Activated T-helper 1 cell treated with Interleukin-2 at 50 U/mL for 16 hours (primary cell): ENCODE measurements around the gene GNAQ.

ENCODE experiments used
- DNase-seq: peaks from one replicate; pipeline ENCODE4 v3.0.0-alpha.2; 2020; ENCODE audit warnings: low read depth

Gene GNAQ

GRCh38 chr9:78003730-78004129 lies 27.9 kb downstream of the GNAQ start:
- DNase-seq = no peak

- no peak for DNase-seq
Measured at GRCh38 chr9:78001946-78002731, 29.5 kb downstream of the GNAQ start.

DNA sequence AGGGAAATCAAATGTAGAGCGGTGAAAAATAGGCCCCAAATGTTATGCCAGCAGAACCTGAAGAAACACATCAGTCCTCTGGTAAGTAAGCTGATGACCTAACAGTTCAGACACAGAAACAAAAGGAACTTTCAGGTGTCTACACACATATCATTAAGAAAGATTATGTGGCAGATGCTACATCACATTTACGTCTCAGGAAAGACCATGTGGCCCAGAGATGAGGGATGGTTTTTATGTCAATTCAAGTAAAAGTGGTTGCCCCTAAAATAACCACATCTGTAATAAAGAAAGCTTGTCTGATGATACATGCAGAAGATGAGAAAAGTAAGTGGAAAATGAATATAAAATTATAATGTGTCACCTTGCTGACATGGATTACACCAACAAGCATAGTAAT lies 31.4 kb downstream of the GNAQ start:
- no peak for DNase-seq

DNA sequence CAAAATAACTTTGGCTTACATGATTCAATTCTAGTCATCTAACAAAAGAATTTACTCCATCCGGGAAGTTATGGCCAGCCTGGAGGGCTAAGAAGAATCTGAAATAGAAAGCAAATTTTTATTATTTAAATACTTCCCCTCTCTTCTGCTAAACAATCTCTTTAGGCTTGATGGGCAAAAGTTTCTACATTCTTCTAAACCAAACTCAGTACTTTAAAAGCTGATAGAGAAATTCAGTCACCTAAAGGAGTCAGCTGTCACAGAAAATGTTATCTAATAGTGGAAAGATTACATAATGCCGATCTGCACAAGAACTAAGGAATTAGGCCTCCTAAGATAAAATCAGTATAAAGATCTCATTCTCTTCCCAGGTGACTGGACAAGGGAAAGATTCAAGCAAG lies 32.4 kb downstream of the GNAQ start:
- DNase-seq = no peak

DNA sequence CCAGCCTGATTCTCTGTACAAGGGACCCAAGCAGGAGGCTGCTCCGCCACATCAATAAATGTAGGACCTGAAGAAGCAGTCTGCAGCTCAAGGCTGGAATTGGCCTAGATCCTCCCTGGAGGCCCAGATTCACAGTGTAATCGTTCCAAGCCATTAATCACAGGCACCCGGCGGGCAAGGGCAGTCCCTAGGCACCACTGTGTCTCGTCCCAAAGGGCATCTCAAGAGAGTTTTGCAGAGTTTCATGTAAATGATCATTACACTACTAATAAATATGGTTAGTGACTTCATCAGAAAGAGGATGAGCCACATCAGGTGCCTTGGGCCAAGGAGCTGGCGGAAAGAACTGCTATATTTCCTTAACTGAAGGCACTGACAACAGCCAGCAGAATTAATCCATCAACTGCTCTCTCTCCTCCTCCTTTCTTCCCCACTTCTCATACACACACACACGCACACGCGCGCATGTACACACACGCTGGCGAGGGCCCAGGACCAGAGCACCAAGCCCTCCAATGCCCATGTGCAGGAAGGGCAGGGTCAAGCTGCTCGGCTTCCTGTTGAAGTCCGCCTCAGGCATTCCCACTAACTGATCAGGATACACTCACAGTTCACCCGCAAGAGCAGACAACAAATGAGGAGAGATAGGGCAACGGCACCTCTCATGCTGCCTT lies 33.9 kb downstream of the GNAQ start:
- no peak for DNase-seq

DNA sequence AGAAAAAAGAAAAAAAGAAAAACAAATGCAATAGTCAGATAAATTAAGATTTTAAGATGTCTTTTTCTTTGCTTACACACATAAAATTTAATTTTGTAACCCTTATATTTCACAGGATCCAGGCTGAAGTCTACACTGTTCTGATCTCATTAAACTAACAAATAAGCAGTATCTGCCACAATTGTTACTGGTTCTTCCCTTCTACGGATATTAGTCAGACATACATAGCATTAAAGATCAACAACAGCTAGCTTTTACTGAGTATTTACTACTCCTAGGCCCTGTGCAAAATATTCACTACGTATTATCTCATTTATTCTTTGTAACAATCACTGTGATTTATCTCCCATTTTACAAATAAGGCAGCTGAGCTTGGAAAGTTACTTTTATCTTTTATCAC lies 34.9 kb downstream of the GNAQ start:
- DNase-seq = no peak

GRCh38 chr9:77991191-77991590 lies 40.4 kb downstream of the GNAQ start:
- no peak for DNase-seq

DNA sequence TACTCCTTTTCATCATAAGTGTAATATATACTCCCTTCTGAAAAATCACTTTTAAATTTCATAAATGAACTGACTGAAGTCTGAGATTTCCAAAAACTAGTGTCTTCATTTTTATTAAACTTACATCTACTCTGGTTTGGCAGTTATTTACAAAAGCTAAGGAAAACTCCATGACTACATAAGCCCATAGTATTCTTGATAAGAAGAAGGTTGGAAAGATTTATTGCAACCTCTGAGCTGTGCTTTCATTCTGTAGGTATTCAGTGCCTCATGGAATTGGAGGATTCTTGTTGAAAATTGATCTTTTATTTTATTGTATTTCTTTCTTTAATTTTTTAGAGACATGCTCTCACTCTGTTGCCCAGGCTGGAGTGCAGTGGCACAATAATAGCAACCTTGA lies 41.7 kb downstream of the GNAQ start:
- no peak for DNase-seq

- DNase-seq = no peak
Measured at GRCh38 chr9:77989458-77989857, 42.2 kb downstream of the GNAQ start.

DNA sequence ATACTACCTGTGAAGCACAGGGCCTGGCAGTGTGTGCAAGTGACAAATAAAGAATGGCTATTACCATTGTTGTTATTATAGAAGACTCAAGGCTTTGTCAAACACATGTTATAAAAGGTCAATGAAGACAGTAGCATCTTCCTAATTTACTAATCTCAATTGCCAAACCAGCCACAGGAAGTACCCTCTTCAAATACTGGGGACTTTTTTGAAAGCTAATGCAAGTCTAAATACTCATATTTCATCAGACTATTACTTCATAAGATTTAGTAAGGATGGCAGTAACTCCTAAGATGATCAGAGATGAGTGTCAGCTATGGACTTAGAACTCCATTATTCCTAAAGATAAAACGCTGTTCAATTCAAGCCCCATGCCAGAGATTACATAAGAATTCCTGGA lies 43.0 kb downstream of the GNAQ start:
- DNase-seq = no peak

GRCh38 chr9:77987880-77988525 lies 43.6 kb downstream of the GNAQ start:
- DNase-seq = no peak

DNA sequence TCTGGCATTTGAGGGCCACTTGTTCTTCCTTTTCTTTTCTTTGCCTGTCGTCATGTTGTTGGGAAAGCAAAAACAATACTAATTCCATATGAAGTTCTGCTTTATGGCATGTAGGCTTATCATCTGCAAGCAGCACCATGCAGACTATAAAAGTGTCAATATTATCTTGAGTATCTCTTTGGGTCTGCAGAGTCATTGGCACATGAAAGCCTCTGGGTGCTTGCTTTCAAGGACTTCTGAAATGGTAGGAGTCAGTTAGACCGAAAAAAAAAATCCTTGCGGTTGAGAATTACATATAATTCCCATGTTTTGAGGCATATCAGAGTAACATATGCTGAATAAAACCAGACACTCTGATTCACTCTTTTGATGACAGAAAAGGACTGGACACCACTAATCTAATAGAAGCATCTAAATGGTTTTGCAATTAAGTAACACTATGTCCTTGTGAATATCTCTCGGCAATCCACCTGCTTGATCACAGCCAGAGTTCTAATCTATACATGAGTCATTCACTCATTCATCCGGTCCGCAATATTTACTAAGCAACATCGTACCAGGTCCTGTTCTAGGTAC lies 44.4 kb downstream of the GNAQ start:
- no peak for DNase-seq

GRCh38 chr9:77985996-77986395 lies 45.6 kb downstream of the GNAQ start:
- no peak for DNase-seq

- no peak for DNase-seq
Measured at GRCh38 chr9:77983320-77983662, 48.3 kb downstream of the GNAQ start.

GRCh38 chr9:77982581-77983319 lies 48.9 kb downstream of the GNAQ start:
- no peak for DNase-seq

GRCh38 chr9:77981907-77982306 lies 49.7 kb downstream of the GNAQ start:
- no peak for DNase-seq

DNA sequence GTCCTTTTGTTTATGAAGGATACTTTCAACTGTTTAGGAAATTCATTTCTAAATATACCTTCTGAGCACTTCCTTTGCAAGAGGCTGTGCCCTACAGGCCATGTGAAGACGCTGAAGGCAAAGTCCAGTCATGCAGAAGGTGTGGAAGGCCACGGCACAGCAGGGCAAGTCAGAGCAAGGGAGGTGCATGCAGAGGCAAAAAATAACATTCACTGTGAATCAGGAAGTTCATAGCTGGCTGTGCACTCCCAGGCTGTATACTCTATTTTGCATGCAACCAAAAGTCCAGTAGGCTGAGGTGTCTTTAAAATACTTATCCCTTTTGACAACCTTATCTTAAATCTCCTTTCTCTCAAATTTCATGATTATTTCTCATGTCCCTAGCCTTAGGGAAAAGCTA lies 50.3 kb downstream of the GNAQ start:
- no peak for DNase-seq

GRCh38 chr9:77980622-77981021 lies 51.0 kb downstream of the GNAQ start:
- no peak for DNase-seq

- no peak for DNase-seq
Measured at GRCh38 chr9:77978086-77978781, 53.4 kb downstream of the GNAQ start.

DNA sequence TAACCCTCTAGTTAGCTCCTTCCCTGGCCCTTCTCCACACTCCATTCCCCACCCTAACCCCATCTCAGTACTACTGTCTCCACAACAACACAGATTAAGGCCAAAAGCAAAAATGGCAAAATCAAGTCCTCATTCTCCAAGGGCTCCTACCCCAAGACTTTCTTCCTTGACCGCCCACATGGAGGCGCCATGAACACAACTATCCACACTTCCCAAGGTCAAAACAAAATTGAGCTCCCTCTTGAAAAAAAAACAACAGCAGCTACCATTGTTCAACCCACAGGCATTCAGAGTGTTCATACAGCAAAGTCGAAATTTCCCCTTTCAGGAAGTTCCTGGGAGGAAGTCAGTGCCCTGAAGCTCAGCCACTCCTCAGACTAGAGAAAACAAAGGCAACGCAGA lies 54.4 kb downstream of the GNAQ start:
- peak; percentile 17 for DNase-seq

GRCh38 chr9:77975806-77976205 lies 55.8 kb downstream of the GNAQ start:
- DNase-seq = no peak

- no peak for DNase-seq
Measured at GRCh38 chr9:77975036-77975435, 56.6 kb downstream of the GNAQ start.
